Breast epithelium (tissue), 3 donors: ENCODE data around the gene APMAP.

Experiments used
- CTCF ChIP-seq, 3 donors: fragments of 450-650 bp; IDR thresholded peaks; one replicate each; pipeline ENCODE4 v1.5.1; 2016 to 2017; ENCODE audit warnings: antibody characterized with exemption in 3 of 3, mild to moderate bottlenecking in 3 of 3, moderate library complexity in 3 of 3
- POLR2A ChIP-seq: fragments of 450-650 bp; IDR thresholded peaks from one replicate; pipeline ENCODE4 v1.6.1; 2016; ENCODE audit warnings: antibody characterized with exemption, mild to moderate bottlenecking, moderate library complexity
- POLR2AphosphoS5 ChIP-seq, 3 donors: sonication (generic); formaldehyde crosslinking; IDR thresholded peaks; one replicate each; pipeline ENCODE4 v1.6.1; 2017; ENCODE audit warnings: antibody characterized with exemption in 3 of 3

- no peak for TF ChIP-seq CTCF (IDR thresholded peaks at IDR 0.05)
- no peak for TF ChIP-seq POLR2AphosphoS5 (IDR thresholded peaks at IDR 0.05)
- TF ChIP-seq POLR2A = no peak
Measured at GRCh38 chr20:24987873-24988835, 4.4 kb downstream of the APMAP start.
